Effector memory CD8-positive, alpha-beta T cell (primary cell): ENCODE measurements around the gene ALOX15.
"Not testable (repeated sequence)": the region's sequence is repeated elsewhere in the genome, so short reads cannot be mapped to it uniquely, and the experiment has no call there.

Experiments used
- ATAC-seq: fragments of 150-1000 bp; cut with Tn5 transposase; replicated peaks from 2 replicates; pipeline ENCODE4 v1.10.0; 2021; ENCODE audit warnings: mild to moderate bottlenecking, moderate library complexity
- DNase-seq, 3 experiments: peaks; one replicate each; pipeline ENCODE4 v3.0.0; 2021
- H3K27ac Mint-ChIP-seq, 2 donors: one replicate each; pipeline ENCODE4 v1.8.0; 2022; ENCODE audit warnings: mild to moderate bottlenecking in 2 of 2, mixed read lengths in 2 of 2, moderate library complexity in 2 of 2
- H3K27me3 Mint-ChIP-seq, 2 donors: one replicate each; pipeline ENCODE4 v1.8.0; 2022; ENCODE audit warnings: mixed read lengths in 2 of 2
- H3K36me3 Mint-ChIP-seq: one replicate; pipeline ENCODE4 v1.8.0; 2022; ENCODE audit warnings: mild to moderate bottlenecking, moderate library complexity, mixed read lengths; ENCODE audit not compliant: insufficient read depth
- H3K4me1 Mint-ChIP-seq, 2 donors: one replicate each; pipeline ENCODE4 v1.8.0; 2022; ENCODE audit warnings: low read depth in 2 of 2, mixed read lengths in 2 of 2
- H3K4me3 Mint-ChIP-seq, 2 donors: one replicate each; pipeline ENCODE4 v1.8.0; 2022; ENCODE audit warnings: mild to moderate bottlenecking in 2 of 2, mixed read lengths in 2 of 2, moderate library complexity in 2 of 2
- H3K9me3 Mint-ChIP-seq, 2 donors: one replicate each; pipeline ENCODE4 v1.8.0; 2022; ENCODE audit warnings: mixed read lengths in 2 of 2

The ALOX15 gene

GRCh38 chr17:4667166-4667565 lies 25.7 kb upstream of the ALOX15 start:
- Mint-ChIP-seq H3K27ac (no peak overlapping the region), H3K4me3 (no peak overlapping the region), H3K36me3 (peaks cover 6% of the 10 kb centered on the region), H3K4me1 (no peaks in the 10 kb centered on the region), H3K9me3 (no peaks in the 10 kb centered on the region), H3K27me3 (peaks cover 0 to 19% of the 10 kb centered on the region in 2 donors)
- no peak for ATAC-seq
- DNase-seq = no peak

DNA sequence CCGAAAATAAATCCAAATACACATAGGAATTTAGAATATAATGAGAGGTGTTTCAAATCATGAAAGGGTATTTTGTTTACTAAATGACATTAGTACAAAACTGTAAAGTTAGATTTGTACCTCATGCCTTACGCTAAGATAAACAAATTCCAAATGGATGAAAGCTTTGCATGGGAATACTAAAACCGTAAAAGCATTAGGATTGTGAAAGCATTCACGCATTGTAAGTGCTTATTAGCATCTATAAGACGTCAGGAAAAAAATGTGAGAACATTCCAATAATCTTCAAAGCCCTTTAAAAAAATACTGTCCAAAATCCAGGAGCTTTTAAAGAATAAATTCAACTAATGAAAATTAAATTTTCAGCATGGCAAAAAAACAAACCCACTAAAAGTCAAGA lies 24.8 kb upstream of the ALOX15 start:
- peaks cover 0 to 19% of the 10 kb centered on the region in 2 donors for H3K27me3 Mint-ChIP-seq
- H3K4me3 Mint-ChIP-seq = no peak overlapping the region
- no peaks in the 10 kb centered on the region for H3K4me1 Mint-ChIP-seq

GRCh38 chr17:4665027-4665426 lies 23.5 kb upstream of the ALOX15 start:
- Mint-ChIP-seq H3K4me1 (no peaks in the 10 kb centered on the region), H3K36me3 (no peaks in the 10 kb centered on the region), H3K27ac (peak overlapping the region in 1 of 2 donors; percentile 52), H3K4me3 (no peak overlapping the region), H3K27me3 (peaks cover 0 to 21% of the 10 kb centered on the region in 2 donors), H3K9me3 (no peaks in the 10 kb centered on the region)
- no peak for DNase-seq
- ATAC-seq = no peak

More for the DNA sequence above, 24.8 kb upstream of the ALOX15 start:
- Mint-ChIP-seq H3K27ac (no peak overlapping the region), H3K9me3 (no peaks in the 10 kb centered on the region), H3K36me3 (peaks cover 6% of the 10 kb centered on the region)
- DNase-seq (no peak), ATAC-seq (no peak)

DNA sequence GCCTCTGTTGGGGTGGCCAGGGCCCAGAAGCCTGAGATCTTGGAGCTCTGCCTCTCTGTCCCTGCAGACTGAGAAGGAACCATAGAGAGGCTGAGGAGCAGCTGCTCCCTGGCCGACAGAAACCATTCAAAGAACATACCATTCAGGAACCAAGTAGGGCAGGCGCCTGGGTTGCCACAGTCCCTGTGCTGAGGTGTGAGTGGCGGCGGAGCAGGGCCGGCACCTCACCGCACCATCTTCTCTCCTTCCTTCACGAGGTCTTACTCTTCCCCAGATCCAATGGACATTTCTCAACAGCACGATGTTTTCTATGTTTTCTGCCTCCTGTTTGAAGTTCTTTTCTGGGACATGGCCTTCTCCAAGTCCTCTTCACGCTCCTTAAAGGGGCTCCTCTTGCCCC lies 22.8 kb upstream of the ALOX15 start:
- no peaks in the 10 kb centered on the region for H3K4me1 Mint-ChIP-seq
- peak overlapping the region in 1 of 2 donors; percentile 44 for H3K27ac Mint-ChIP-seq
- no peak overlapping the region for H3K4me3 Mint-ChIP-seq
- DNase-seq (no peak), ATAC-seq (no peak)
- peaks cover 0 to 29% of the 10 kb centered on the region in 2 donors for H3K27me3 Mint-ChIP-seq
- no peaks in the 10 kb centered on the region for H3K36me3 Mint-ChIP-seq
- H3K9me3 Mint-ChIP-seq = no peaks in the 10 kb centered on the region

DNA sequence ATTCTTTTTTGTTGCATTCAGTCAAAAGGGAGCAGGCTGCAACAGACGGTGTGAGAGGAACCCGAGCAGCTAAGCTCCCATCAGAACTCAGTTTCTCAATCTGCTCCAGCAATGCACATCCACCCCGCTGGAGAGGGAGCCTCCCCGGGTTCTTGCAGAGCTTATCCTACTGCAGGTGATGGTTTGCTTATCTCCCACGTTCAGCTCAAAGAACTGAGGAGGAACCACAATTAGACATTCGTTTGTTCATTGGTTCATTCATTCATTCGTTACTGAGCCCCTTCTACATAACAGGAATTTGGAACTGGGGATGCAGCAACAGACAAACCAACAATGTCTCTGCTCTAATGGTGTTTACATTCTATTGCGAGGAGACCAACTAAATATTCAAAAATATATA lies 22.2 kb upstream of the ALOX15 start:
- no peaks in the 10 kb centered on the region for H3K4me1 Mint-ChIP-seq

DNA sequence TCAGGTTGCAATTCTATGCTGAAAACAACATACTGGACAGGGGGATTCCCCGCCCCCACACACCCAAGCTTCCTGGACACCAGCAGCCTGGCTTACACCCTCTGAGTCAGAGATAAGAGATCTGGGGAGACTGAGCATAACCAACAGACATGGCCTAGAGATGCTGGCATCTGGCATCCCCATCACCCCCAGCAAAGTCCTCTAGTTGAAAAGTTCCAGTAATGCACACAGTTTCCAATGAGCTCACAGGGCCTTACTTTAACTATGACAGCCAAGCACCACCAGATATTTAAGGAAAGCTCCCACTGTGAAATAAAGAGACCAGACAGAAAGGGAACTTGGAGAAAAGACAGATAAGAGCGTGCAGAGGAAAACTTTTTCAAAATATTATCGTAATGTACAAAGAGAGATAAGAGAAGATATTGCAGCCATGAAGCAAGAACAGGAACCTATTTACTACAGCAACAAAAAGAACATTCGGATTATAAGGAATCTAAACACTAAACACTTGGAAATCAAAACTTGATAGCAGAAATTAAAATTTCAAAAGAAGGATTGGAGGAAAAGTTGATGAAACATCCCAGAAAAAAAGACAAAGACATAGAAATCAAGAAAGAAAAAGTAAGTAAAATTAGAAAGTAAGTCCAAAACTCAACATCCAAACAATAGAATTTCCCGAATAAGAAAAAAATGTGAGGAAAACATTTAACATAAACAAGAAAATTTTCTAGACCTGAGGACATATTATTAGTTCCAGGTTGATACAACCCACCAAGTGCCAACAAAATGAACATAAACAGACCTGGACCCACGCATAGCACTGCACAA lies 17.2 kb upstream of the ALOX15 start:
- Mint-ChIP-seq H3K9me3 (no peaks in the 10 kb centered on the region), H3K4me3 (no peak overlapping the region), H3K27me3 (peaks cover 15 to 28% of the 10 kb centered on the region in 2 donors), H3K4me1 (no peaks in the 10 kb centered on the region), H3K36me3 (no peaks in the 10 kb centered on the region), H3K27ac (no peak overlapping the region)
- ATAC-seq = no peak
- no peak for DNase-seq

More for the DNA sequence above, 22.2 kb upstream of the ALOX15 start:
- H3K27ac Mint-ChIP-seq = no peak overlapping the region
- no peak for ATAC-seq
- H3K36me3 Mint-ChIP-seq = no peaks in the 10 kb centered on the region
- no peak for DNase-seq
- no peak overlapping the region for H3K4me3 Mint-ChIP-seq
- peaks cover 4 to 34% of the 10 kb centered on the region in 2 donors for H3K27me3 Mint-ChIP-seq
- H3K9me3 Mint-ChIP-seq = no peaks in the 10 kb centered on the region

DNA sequence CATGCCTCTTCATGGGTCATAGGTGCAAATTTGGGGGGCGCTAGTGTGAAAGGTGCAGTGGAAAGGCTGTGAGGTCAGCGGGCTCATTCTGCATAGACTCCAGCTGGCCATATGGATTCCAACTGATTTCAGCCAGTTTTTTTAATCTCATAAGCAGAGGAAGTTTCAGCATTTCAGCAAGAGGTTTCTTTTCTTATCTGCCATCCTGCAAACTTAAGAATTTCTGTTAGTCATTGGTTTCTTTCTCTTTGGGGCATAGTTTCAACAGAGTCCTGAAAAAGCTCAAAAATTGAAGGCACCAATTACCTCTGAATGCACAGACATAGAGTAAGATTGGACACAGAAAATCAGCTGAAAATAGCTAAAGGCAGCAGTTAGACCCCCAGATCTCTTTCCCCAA lies 16.2 kb upstream of the ALOX15 start:
- no peak for DNase-seq
- Mint-ChIP-seq H3K4me3 (no peak overlapping the region), H3K27me3 (peaks cover 25 to 33% of the 10 kb centered on the region in 2 donors), H3K9me3 (no peaks in the 10 kb centered on the region), H3K36me3 (no peaks in the 10 kb centered on the region), H3K27ac (no peak overlapping the region), H3K4me1 (no peaks in the 10 kb centered on the region)
- no peak for ATAC-seq

GRCh38 chr17:4655933-4656332 lies 14.5 kb upstream of the ALOX15 start:
- H3K27me3 Mint-ChIP-seq = peaks cover 34 to 46% of the 10 kb centered on the region in 2 donors
- not testable (repeated sequence) for H3K36me3 Mint-ChIP-seq, H3K9me3 Mint-ChIP-seq, H3K4me1 Mint-ChIP-seq, H3K4me3 Mint-ChIP-seq, DNase-seq, ATAC-seq, H3K27ac Mint-ChIP-seq

GRCh38 chr17:4652997-4653396 lies 11.5 kb upstream of the ALOX15 start:
- Mint-ChIP-seq H3K27ac (no peak overlapping the region), H3K4me3 (no peak overlapping the region), H3K4me1 (no peaks in the 10 kb centered on the region), H3K9me3 (no peaks in the 10 kb centered on the region), H3K27me3 (peaks cover 34 to 46% of the 10 kb centered on the region in 2 donors), H3K36me3 (no peaks in the 10 kb centered on the region)
- DNase-seq (no peak), ATAC-seq (no peak)

DNA sequence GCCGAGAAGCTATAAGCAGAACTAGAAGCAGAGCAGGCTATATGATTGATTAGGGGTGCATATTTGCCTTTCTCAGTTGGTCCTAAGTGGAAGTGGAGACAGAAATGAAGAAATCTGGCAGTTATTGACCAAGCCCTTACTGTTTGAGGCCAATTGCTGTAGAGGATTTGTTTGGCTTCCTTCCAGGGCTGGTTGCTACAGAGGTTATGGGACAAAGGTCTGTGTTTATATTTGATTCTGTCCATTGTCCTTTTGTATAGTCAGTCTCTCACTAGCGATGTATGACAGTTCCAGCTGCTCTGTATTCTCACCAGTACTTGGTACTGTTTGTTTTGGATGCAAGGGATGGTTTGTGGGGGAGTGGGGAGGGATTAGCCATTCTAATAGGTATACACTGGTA lies 7.3 kb upstream of the ALOX15 start:
- Mint-ChIP-seq H3K27me3 (peaks cover 47 to 69% of the 10 kb centered on the region in 2 donors), H3K4me3 (no peak overlapping the region), H3K36me3 (no peaks in the 10 kb centered on the region), H3K9me3 (no peaks in the 10 kb centered on the region), H3K27ac (no peak overlapping the region), H3K4me1 (no peaks in the 10 kb centered on the region)
- ATAC-seq (no peak), DNase-seq (no peak)

DNA sequence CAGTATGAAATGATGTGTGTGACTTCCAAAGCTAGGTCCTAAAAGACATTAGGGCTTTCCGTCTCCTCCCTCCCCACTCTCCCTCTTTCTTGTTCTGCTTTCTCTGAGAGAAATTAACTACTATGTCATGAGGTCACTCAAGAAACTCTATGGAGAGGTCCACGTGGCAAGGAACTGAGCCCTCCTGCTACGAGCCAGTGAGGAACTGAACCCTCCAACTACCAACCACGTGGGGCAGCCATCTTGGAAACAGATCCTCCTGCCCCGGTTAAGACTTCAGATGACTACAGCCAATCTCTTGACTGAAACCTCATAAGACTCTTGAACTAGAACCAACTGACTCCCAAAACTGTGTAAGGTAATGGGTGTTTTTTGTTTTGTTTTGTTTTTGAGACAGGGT lies 4.2 kb upstream of the ALOX15 start:
- no peak for ATAC-seq
- Mint-ChIP-seq H3K4me3 (no peak overlapping the region), H3K36me3 (no peaks in the 10 kb centered on the region), H3K27me3 (peaks cover 57 to 81% of the 10 kb centered on the region in 2 donors), H3K9me3 (no peaks in the 10 kb centered on the region), H3K4me1 (peaks cover 0 to 5% of the 10 kb centered on the region in 2 donors), H3K27ac (no peak overlapping the region)
- no peak for DNase-seq

DNA sequence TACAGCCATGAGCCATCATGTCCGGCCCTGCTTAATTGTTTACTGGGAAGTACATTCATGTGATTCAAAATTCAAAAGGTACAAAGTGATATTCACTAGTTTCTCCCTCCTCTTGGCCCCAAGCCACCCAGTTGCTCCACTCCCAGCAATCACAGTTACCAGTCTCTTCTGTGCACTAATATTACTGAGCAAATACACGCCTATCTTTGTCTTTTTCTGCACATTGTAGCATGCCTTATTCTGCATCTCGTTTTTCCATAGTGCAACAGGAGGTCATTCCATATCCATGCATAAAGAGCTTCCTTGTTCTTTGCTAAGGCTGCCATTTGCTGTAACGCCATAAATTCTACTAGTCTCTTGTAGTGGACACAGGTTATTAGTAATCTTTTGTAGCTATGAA lies 2.2 kb upstream of the ALOX15 start:
- DNase-seq = no peak
- peaks cover 6 to 12% of the 10 kb centered on the region in 2 donors for H3K4me1 Mint-ChIP-seq
- ATAC-seq = no peak
- no peaks in the 10 kb centered on the region for H3K36me3 Mint-ChIP-seq
- H3K9me3 Mint-ChIP-seq = no peaks in the 10 kb centered on the region
- H3K27me3 Mint-ChIP-seq = peaks cover 59 to 84% of the 10 kb centered on the region in 2 donors
- no peak overlapping the region for H3K27ac Mint-ChIP-seq
- no peak overlapping the region for H3K4me3 Mint-ChIP-seq

GRCh38 chr17:4642286-4642685 lies 808 bp upstream of the ALOX15 start:
- Mint-ChIP-seq H3K9me3 (no peaks in the 10 kb centered on the region), H3K27ac (no peak overlapping the region), H3K4me3 (no peak overlapping the region), H3K27me3 (peaks cover 72 to 88% of the 10 kb centered on the region in 2 donors), H3K4me1 (peaks cover 6 to 12% of the 10 kb centered on the region in 2 donors), H3K36me3 (no peaks in the 10 kb centered on the region)
- ATAC-seq (no peak), DNase-seq (no peak)

- ATAC-seq = peak; percentile 35
- not testable (repeated sequence) for H3K9me3 Mint-ChIP-seq, DNase-seq, H3K27ac Mint-ChIP-seq, H3K36me3 Mint-ChIP-seq
- H3K4me3 Mint-ChIP-seq = peak overlapping the region in 1 of 2 donors; percentile 27
- H3K27me3 Mint-ChIP-seq = peaks cover 85 to 94% of the 10 kb centered on the region in 2 donors
- peaks cover 6 to 17% of the 10 kb centered on the region in 2 donors for H3K4me1 Mint-ChIP-seq
These were observed 799 bp downstream of the ALOX15 start for GRCh38 chr17:4640569-4641188.
